Measurements from ENCODE around the gene PAK1.

DNA sequence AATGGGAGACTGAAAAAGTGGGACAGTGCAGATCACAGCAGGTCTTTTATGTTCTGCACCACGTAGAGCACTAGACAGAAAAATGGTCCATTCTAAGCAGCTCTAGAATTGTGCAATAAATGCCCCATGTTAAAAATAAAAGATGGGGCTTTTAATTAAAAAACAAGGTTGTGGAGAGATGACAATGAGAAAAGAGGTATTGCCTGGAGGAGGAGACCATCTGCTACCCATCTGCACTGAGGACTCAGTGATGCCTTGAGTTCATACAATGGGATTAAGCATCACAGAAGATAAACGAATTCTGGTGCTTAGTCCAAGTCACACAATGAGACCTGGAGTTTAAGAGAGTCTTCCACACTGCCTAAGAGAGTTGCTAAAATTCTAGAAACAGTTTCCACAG lies 73.6 kb downstream of the PAK1 start:
- TF ChIP-seq POLR2AphosphoS5 (IDR thresholded peaks at IDR 0.05; ENCODE audit: low read depth, low read length) (no peak), POLR2A (IDR thresholded peaks at IDR 0.05; ENCODE audit: low read depth, low read length) (no peak), TAF1 (IDR thresholded peaks at IDR 0.05; ENCODE audit: low read depth, low read length) (no peak), POU2F2 (IDR thresholded peaks at IDR 0.05; ENCODE audit: low read depth, low read length) (no peak), SPI1 (IDR thresholded peaks at IDR 0.05; ENCODE audit: low read depth, low read length) (no peak), PAX5 (IDR thresholded peaks at IDR 0.05; ENCODE audit: insufficient read depth, low read length, severe bottlenecking) (no peak)
